ENCODE results near the gene GPATCH2L. TPM values are rescaled to one million over a fixed set of nuclear protein-coding genes. Genes with fewer than 3 reads are reported as not detected.

The GPATCH2L gene
- total RNA-seq, 1 donor, result 43.8 TPM

DNA sequence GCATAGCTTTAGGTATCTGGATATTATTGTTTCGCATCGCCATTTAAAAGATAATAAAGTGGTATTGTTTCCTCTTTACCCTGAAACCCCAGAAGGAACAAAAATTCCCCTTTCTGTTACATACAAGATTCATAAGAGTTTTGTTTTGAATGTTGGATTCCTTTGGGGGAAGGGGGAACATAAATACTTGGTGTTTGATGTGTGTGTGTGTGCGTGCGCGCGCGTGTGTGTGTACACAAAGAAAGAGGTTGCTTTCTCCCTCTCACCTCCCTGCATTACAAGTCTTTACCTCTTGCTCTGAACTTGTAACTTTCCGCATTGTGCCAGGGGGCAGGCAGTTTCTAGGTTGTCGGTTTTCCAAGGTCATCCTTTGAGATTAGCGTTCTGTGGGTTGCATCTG is 76.4 kb downstream of the GPATCH2L start:
- H4K20me1 ChIP-seq (ENCODE audit: insufficient read depth, low read length), result no peaks in the 10 kb centered on the region
- no peaks in the 10 kb centered on the region for H3K27me3 ChIP-seq (ENCODE audit: insufficient read depth, low read length)
- no peaks in the 10 kb centered on the region for H3K36me3 ChIP-seq (ENCODE audit: insufficient read depth, low read length)
- peaks cover 2% of the 10 kb centered on the region for H3K4me1 ChIP-seq (ENCODE audit: insufficient read depth, low read length)
- H3K9me3 ChIP-seq (ENCODE audit: low read depth, low read length), result no peaks in the 10 kb centered on the region
- TF ChIP-seq, protein P1, sequence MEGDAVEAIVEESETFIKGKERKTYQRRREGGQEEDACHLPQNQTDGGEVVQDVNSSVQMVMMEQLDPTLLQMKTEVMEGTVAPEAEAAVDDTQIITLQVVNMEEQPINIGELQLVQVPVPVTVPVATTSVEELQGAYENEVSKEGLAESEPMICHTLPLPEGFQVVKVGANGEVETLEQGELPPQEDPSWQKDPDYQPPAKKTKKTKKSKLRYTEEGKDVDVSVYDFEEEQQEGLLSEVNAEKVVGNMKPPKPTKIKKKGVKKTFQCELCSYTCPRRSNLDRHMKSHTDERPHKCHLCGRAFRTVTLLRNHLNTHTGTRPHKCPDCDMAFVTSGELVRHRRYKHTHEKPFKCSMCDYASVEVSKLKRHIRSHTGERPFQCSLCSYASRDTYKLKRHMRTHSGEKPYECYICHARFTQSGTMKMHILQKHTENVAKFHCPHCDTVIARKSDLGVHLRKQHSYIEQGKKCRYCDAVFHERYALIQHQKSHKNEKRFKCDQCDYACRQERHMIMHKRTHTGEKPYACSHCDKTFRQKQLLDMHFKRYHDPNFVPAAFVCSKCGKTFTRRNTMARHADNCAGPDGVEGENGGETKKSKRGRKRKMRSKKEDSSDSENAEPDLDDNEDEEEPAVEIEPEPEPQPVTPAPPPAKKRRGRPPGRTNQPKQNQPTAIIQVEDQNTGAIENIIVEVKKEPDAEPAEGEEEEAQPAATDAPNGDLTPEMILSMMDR (IDR thresholded peaks at IDR 0.05; ENCODE audit: extremely low read depth, low read depth, low read length), result no peak
- no peak overlapping the region for H3K4me3 ChIP-seq (ENCODE audit: insufficient read depth, low read length)
- no peak overlapping the region for H3K4me2 ChIP-seq (ENCODE audit: insufficient read depth, low read length)
- no peak overlapping the region for H2AFZ ChIP-seq (ENCODE audit: low read length)
- DNase-seq (ENCODE audit: insufficient read length, low spot score, missing footprints), result no peak
- no peaks in the 10 kb centered on the region for H3K79me2 ChIP-seq (ENCODE audit: insufficient read depth, low read length)
- H3K27ac ChIP-seq (ENCODE audit: low read depth, low read length), result no peak overlapping the region

DNA sequence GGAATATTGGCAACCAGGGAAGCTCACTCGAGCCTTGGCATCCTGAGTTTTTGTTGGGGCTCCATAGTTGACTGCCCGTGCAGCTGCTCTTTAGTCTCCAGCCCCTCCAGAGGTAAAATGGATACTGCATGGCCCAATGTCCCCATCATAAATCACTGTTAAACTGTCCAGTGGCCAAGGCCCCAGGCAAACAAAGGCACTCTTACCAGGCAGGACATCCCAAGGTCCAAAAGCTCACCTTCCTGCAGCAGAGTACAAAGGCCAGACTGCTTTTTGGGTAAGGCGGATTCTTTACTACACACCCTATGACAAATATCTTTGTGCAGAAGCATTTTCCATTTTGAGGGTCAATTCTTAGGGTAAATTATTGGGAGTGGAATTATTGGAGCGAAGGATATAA is 81.1 kb downstream of the GPATCH2L start:
- Histone ChIP-seq H3K79me2 (ENCODE audit: insufficient read depth, low read length) (no peaks in the 10 kb centered on the region), H4K20me1 (ENCODE audit: insufficient read depth, low read length) (no peaks in the 10 kb centered on the region), H3K4me3 (ENCODE audit: insufficient read depth, low read length) (no peak overlapping the region), H3K4me2 (ENCODE audit: insufficient read depth, low read length) (no peak overlapping the region), H3K27me3 (ENCODE audit: insufficient read depth, low read length) (no peaks in the 10 kb centered on the region), H3K4me1 (ENCODE audit: insufficient read depth, low read length) (peaks cover under 1% of the 10 kb centered on the region), H3K9me3 (ENCODE audit: low read depth, low read length) (no peaks in the 10 kb centered on the region), H3K27ac (ENCODE audit: low read depth, low read length) (no peak overlapping the region), H3K36me3 (ENCODE audit: insufficient read depth, low read length) (no peaks in the 10 kb centered on the region), H2AFZ (ENCODE audit: low read length) (no peak overlapping the region)
- DNase-seq (ENCODE audit: insufficient read length, low spot score, missing footprints), result no peak
- TF ChIP-seq, protein P1 (IDR thresholded peaks at IDR 0.05; ENCODE audit: extremely low read depth, low read depth, low read length), result no peak

DNA sequence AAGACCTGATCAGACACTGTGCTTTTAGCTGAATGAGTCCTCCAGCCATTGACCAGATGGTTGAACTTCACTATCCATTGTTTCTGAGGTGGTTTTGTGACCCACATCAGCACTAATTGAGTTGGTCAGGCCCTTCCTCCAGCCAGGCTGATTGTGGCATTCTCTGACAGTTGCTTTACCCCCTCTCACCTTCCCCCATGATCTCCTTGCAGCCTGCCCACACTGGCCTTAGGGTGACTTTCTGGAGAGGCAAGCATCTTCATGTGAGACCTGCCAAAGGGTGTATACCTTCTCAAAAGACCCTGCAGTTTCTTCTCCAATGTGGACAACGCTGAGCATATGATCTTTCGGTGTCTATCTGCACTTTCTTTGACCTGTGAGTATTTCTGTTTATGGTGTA is 83.9 kb downstream of the GPATCH2L start:
- no peak for DNase-seq (ENCODE audit: insufficient read length, low spot score, missing footprints)
- H3K4me2 ChIP-seq (ENCODE audit: insufficient read depth, low read length), result no peak overlapping the region
- H3K36me3 ChIP-seq (ENCODE audit: insufficient read depth, low read length), result no peaks in the 10 kb centered on the region
- H3K9me3 ChIP-seq (ENCODE audit: low read depth, low read length), result no peaks in the 10 kb centered on the region
- H3K27ac ChIP-seq (ENCODE audit: low read depth, low read length), result no peak overlapping the region
- H3K4me3 ChIP-seq (ENCODE audit: insufficient read depth, low read length), result no peak overlapping the region
- TF ChIP-seq, protein P1 (IDR thresholded peaks at IDR 0.05; ENCODE audit: extremely low read depth, low read depth, low read length), result no peak
- H2AFZ ChIP-seq (ENCODE audit: low read length), result no peak overlapping the region
- no peaks in the 10 kb centered on the region for H3K27me3 ChIP-seq (ENCODE audit: insufficient read depth, low read length)
- no peaks in the 10 kb centered on the region for H3K4me1 ChIP-seq (ENCODE audit: insufficient read depth, low read length)
- no peaks in the 10 kb centered on the region for H3K79me2 ChIP-seq (ENCODE audit: insufficient read depth, low read length)
- H4K20me1 ChIP-seq (ENCODE audit: insufficient read depth, low read length), result no peaks in the 10 kb centered on the region

DNA sequence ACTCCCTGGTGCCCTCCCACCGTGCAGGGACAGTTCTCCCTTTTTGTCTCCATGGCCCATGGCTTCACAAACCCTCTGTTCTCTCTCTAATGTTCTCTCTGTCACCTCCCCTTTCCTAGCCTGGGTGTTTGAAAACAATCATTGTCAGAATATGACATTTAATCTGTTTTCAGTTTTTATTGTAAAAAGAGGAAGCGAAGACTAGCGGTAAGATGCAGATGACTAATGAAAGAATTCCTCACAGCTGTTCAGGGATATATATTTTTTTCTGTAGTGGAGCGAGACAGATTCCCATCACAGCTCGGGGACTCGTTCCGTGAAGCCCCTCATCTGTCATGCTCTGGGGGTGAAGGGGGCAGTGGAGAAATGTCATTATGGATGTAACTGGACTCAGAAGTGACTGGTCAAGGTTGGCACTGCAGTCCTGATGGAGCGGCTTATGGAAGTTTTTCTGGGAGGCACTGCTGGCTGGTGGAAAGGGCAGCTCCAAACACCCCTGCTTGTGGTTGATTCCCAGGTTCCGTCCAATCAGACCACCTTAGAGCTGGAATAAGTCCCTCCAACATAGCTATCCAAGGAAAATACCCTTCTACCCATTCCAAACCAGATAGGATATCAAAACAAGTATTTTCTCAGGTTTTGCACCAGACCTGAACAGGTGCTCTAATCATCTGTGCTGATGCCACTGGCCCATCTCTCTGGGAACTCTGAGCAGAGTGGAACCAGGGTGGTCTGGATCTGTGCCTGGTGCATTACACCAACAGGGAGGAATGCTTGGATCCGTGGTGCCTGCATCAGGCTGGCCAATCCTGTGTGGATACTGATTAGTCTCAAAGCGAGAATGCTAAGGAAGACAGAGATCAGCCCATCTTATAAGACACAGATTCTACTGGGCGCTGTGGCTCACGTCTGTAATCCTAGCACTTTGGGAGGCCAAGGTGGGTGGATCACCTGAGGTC is 84.7 kb downstream of the GPATCH2L start:
- Histone ChIP-seq H3K9me3 (ENCODE audit: low read depth, low read length) (no peaks in the 10 kb centered on the region), H3K27ac (ENCODE audit: low read depth, low read length) (no peak overlapping the region), H2AFZ (ENCODE audit: low read length) (no peak overlapping the region), H3K4me3 (ENCODE audit: insufficient read depth, low read length) (no peak overlapping the region), H4K20me1 (ENCODE audit: insufficient read depth, low read length) (no peaks in the 10 kb centered on the region), H3K36me3 (ENCODE audit: insufficient read depth, low read length) (no peaks in the 10 kb centered on the region), H3K4me1 (ENCODE audit: insufficient read depth, low read length) (no peaks in the 10 kb centered on the region), H3K27me3 (ENCODE audit: insufficient read depth, low read length) (no peaks in the 10 kb centered on the region), H3K4me2 (ENCODE audit: insufficient read depth, low read length) (no peak overlapping the region), H3K79me2 (ENCODE audit: insufficient read depth, low read length) (no peaks in the 10 kb centered on the region)
- TF ChIP-seq, protein P1 (IDR thresholded peaks at IDR 0.05; ENCODE audit: extremely low read depth, low read depth, low read length), result no peak
- no peak for DNase-seq (ENCODE audit: insufficient read length, low spot score, missing footprints)
